Loucy (cell line): ENCODE data around the gene ADH5.
A peak's percentile ranks its signal among the peaks of the same experiment; 100 is the strongest.
"Not testable (repeated sequence)": the region's sequence is repeated elsewhere in the genome, so short reads cannot be mapped to it uniquely, and the experiment has no call there.

Experiments
- H2AFZ ChIP-seq: fragments of 200-600 bp; sonication (generic); 2 replicates; pipeline ENCODE4 v1.6.0; 2016; ENCODE audit warnings: antibody characterized with exemption, mild to moderate bottlenecking, low read length, moderate library complexity
- H3F3A ChIP-seq: fragments of 200-600 bp; 2 replicates; pipeline ENCODE4 v1.6.0; 2016; ENCODE audit warnings: antibody characterized with exemption, low read depth, mild to moderate bottlenecking
- H3K27me3 ChIP-seq: fragments of 200-600 bp; sonication (generic); 2 replicates; pipeline ENCODE4 v1.6.1; 2014; ENCODE audit warnings: low read length, mild to moderate bottlenecking; ENCODE audit not compliant: insufficient read depth, poor library complexity, severe bottlenecking
- H3K36me3 ChIP-seq: fragments of 200-600 bp; sonication (generic); 2 replicates; pipeline ENCODE4 v1.6.1; 2016; ENCODE audit warnings: low read length; ENCODE audit not compliant: insufficient read depth
- H3K4me1 ChIP-seq: fragments of 200-600 bp; sonication (generic); 2 replicates; pipeline ENCODE4 v1.5.1; 2014; ENCODE audit warnings: low read length, mild to moderate bottlenecking; ENCODE audit not compliant: insufficient read depth, poor library complexity, severe bottlenecking
- H3K4me2 ChIP-seq: fragments of 200-600 bp; sonication (generic); 2 replicates; pipeline ENCODE4 v1.6.0; 2014; ENCODE audit warnings: antibody characterized with exemption, low read length, low read depth, mild to moderate bottlenecking; ENCODE audit not compliant: poor library complexity, severe bottlenecking
- H3K4me3 ChIP-seq: fragments of 200-600 bp; sonication (generic); 2 replicates; pipeline ENCODE4 v1.5.1; 2014; ENCODE audit warnings: low read length, mild to moderate bottlenecking, mixed read lengths; ENCODE audit not compliant: poor library complexity, severe bottlenecking
- H3K79me2 ChIP-seq: fragments of 200-600 bp; sonication (generic); 2 replicates; pipeline ENCODE4 v1.6.1; 2014; ENCODE audit warnings: low read length; ENCODE audit not compliant: insufficient read depth
- H3K9ac ChIP-seq: fragments of 200-600 bp; sonication (generic); 2 replicates; pipeline ENCODE4 v1.6.0; 2014; ENCODE audit warnings: mild to moderate bottlenecking, low read depth, low read length, moderate library complexity; ENCODE audit not compliant: poor library complexity, severe bottlenecking
- H3K9me2 ChIP-seq: fragments of 200-600 bp; sonication (generic); replicated peaks from 2 replicates; pipeline ENCODE4 v1.6.1; 2016; ENCODE audit warnings: low read depth, low read length, mixed read lengths
- H3K9me3 ChIP-seq: fragments of 200-600 bp; sonication (generic); 2 replicates; pipeline ENCODE4 v1.6.1; 2014; ENCODE audit warnings: mild to moderate bottlenecking, antibody characterized with exemption, low read length, low read depth; ENCODE audit not compliant: insufficient read depth
- H4K20me1 ChIP-seq: fragments of 200-600 bp; sonication (generic); 2 replicates; pipeline ENCODE4 v1.6.0; 2014; ENCODE audit warnings: antibody characterized with exemption, low read length, mild to moderate bottlenecking; ENCODE audit not compliant: insufficient read depth, poor library complexity, severe bottlenecking
- EZH2phosphoT487 ChIP-seq: fragments of 200-600 bp; IDR thresholded peaks from 2 replicates; pipeline ENCODE4 v1.6.1; 2018; ENCODE audit warnings: antibody characterized with exemption, mild to moderate bottlenecking, moderate library complexity, borderline replicate concordance
- TF ChIP-seq, protein P1 (sequence below): fragments of 200-600 bp; sonication (generic); conservative IDR thresholded peaks from 2 replicates; pipeline ENCODE4 v1.5.1; 2014; ENCODE audit warnings: mild to moderate bottlenecking, antibody characterized with exemption, low read length

The ADH5 gene

DNA sequence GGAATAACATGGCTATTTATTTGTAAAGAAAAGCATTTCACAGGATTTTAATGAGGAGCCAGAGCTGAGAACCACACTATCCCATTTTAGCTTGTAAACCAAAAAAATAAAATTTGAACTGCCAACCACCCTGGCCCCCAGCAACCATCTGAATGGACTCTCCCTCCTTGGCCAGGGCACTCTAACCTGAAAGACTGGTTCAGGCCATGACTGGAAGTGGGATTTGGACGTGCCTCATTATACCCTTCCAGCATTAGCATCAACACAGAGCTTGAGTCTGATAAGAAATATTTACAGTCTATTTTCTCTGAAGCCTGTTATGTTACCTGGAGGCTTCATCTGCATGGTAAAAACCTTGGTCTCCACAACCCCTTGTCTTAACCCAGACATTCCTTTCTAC is 63.1 kb downstream of the ADH5 start:
- TF ChIP-seq, protein P1, sequence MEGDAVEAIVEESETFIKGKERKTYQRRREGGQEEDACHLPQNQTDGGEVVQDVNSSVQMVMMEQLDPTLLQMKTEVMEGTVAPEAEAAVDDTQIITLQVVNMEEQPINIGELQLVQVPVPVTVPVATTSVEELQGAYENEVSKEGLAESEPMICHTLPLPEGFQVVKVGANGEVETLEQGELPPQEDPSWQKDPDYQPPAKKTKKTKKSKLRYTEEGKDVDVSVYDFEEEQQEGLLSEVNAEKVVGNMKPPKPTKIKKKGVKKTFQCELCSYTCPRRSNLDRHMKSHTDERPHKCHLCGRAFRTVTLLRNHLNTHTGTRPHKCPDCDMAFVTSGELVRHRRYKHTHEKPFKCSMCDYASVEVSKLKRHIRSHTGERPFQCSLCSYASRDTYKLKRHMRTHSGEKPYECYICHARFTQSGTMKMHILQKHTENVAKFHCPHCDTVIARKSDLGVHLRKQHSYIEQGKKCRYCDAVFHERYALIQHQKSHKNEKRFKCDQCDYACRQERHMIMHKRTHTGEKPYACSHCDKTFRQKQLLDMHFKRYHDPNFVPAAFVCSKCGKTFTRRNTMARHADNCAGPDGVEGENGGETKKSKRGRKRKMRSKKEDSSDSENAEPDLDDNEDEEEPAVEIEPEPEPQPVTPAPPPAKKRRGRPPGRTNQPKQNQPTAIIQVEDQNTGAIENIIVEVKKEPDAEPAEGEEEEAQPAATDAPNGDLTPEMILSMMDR, result no peak
- no peak for TF ChIP-seq EZH2phosphoT487
- H3K4me2 ChIP-seq, result no peak overlapping the region
- H3K36me3 ChIP-seq, result peaks cover 25% of the 10 kb centered on the region; the same call in 1 of the 2 replicates
- peaks cover 35% of the 10 kb centered on the region for H3K4me1 ChIP-seq
- no peak overlapping the region for H3K4me3 ChIP-seq
- H3F3A ChIP-seq, result peaks cover 5% of the 10 kb centered on the region; the same call in 1 of the 2 replicates
- no peak overlapping the region for H2AFZ ChIP-seq
- peaks cover 48% of the 10 kb centered on the region for H4K20me1 ChIP-seq
- H3K79me2 ChIP-seq, result peaks cover 98% of the 10 kb centered on the region
- H3K9me3 ChIP-seq, result peaks cover 7% of the 10 kb centered on the region; the same call in 1 of the 2 replicates
- no peaks in the 10 kb centered on the region for H3K9me2 ChIP-seq
- no peaks in the 10 kb centered on the region for H3K27me3 ChIP-seq
- H3K9ac ChIP-seq, result no peak overlapping the region

DNA sequence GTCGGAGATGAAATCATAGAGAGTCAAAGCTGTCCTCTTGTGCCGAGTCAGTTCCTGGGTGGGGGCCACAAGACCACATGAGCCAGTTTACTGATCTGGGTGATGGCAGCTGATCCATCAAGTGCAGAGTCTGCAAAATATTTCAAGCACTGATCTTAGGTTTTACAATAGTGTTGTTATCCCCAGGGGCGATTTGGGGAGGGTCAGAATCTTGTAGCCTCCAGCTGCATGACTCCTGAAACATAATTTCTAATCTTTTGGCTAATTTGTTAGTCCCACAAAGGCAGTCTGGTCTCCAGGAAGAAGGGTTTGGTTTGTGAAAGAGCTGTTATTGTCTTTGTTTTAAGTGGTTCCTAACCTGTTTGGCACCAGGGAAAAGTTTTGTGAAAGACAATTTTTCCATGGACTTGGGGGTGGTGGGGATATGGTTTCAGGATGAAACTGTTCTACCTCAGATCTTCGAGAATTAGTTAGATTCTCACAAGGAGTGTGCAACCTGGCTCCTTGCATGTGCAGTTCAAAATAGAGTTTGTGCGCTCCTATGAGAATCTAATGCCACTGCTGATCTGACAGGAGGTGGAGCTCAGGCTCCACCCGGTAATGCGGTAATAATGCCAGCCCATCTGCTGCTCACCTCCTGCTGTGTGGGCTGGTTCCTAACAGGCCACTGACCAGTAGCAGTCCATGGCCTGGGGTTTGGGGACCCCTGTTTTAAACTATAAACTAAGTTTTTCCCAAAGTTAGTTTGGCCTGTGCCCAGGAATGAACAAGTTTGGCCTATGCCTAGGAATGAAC is 63.9 kb downstream of the ADH5 start:
- Histone ChIP-seq H3F3A (peaks cover 4% of the 10 kb centered on the region; the same call in 1 of the 2 replicates), H3K27me3 (no peaks in the 10 kb centered on the region), H2AFZ (no peak overlapping the region), H3K9ac (no peak overlapping the region), H3K4me3 (no peak overlapping the region), H3K9me2 (no peaks in the 10 kb centered on the region), H3K4me2 (peak overlapping the region; percentile 35), H3K36me3 (peaks cover 31% of the 10 kb centered on the region; the same call in 1 of the 2 replicates), H3K79me2 (peaks cover 99% of the 10 kb centered on the region), H4K20me1 (peaks cover 44% of the 10 kb centered on the region), H3K9me3 (peaks cover 7% of the 10 kb centered on the region; the same call in 1 of the 2 replicates), H3K4me1 (peaks cover 27% of the 10 kb centered on the region)
- TF ChIP-seq, protein P1, result 0 out of 2 replicates have a peak, but pooled peaks have one; percentile 25
- no peak for TF ChIP-seq EZH2phosphoT487

DNA sequence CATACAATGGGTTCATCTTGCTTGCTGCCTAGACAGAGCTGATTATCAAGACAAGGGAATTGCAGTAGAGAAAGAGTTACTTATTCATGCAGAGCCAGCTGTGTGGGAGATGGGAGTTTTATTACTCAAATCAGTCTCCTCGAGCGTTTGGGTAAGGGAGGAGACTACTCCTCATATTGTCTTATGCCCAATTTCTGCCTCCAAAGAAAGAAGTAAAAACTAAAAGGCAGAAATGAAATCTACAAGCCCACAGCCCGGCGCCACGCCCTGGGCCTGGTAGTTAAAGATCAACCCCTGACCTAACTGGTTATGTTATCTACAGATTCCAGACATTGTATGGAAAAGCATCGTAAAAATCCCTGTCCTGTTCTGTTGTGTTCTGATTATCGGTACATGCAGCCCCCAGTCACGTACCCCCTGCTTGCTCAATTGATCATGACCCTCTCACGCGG is 64.8 kb downstream of the ADH5 start:
- not testable (repeated sequence) for H3K4me2 ChIP-seq, H3K27me3 ChIP-seq, H3K9me2 ChIP-seq, H3K9ac ChIP-seq, H3K4me3 ChIP-seq, H3K9me3 ChIP-seq, H2AFZ ChIP-seq, H3F3A ChIP-seq
- Histone ChIP-seq H3K36me3 (peaks cover 34% of the 10 kb centered on the region; the same call in 1 of the 2 replicates), H3K79me2 (peaks cover 99% of the 10 kb centered on the region), H4K20me1 (peaks cover 39% of the 10 kb centered on the region), H3K4me1 (peaks cover 21% of the 10 kb centered on the region)
